Measurements from ENCODE around the gene MBD1. TPM values are rescaled to one million over a fixed set of nuclear protein-coding genes. Genes with fewer than 3 reads are reported as not detected.
"Not testable (repeated sequence)": the region's sequence is repeated elsewhere in the genome, so short reads cannot be mapped to it uniquely, and the experiment has no call there.

MBD1 gene
- total and polyA plus RNA-seq, 7 donors = 25.9 to 93.6 (median 58.9) TPM

- H3K27ac ChIP-seq = no peak overlapping the region
- WGBS, 2 donors = 10 to 11% methylated on average over 28 of the region's 28 CpGs
- peak overlapping the region; percentile 11 to 50 (median 34) for H3K4me3 ChIP-seq
- no peaks in the 10 kb centered on the region for H3K36me3 ChIP-seq
- peaks cover 8 to 42% (median 21%) of the 10 kb centered on the region in 3 donors for H3K27me3 ChIP-seq
- DNase-seq = peak; percentile 85
- no peaks in the 10 kb centered on the region for H3K9me3 ChIP-seq
- intact Hi-C loops (cut with DNase I) = no loop called here
- H3K4me1 ChIP-seq = peaks cover 0 to 14% (median 6%) of the 10 kb centered on the region in 4 donors
- TF ChIP-seq, protein P1, sequence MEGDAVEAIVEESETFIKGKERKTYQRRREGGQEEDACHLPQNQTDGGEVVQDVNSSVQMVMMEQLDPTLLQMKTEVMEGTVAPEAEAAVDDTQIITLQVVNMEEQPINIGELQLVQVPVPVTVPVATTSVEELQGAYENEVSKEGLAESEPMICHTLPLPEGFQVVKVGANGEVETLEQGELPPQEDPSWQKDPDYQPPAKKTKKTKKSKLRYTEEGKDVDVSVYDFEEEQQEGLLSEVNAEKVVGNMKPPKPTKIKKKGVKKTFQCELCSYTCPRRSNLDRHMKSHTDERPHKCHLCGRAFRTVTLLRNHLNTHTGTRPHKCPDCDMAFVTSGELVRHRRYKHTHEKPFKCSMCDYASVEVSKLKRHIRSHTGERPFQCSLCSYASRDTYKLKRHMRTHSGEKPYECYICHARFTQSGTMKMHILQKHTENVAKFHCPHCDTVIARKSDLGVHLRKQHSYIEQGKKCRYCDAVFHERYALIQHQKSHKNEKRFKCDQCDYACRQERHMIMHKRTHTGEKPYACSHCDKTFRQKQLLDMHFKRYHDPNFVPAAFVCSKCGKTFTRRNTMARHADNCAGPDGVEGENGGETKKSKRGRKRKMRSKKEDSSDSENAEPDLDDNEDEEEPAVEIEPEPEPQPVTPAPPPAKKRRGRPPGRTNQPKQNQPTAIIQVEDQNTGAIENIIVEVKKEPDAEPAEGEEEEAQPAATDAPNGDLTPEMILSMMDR (IDR thresholded peaks at IDR 0.05) = no peak
- TF ChIP-seq POLR2A (IDR thresholded peaks at IDR 0.05) (no peak), POLR2AphosphoS5 (IDR thresholded peaks at IDR 0.05) (no peak), EP300 (IDR thresholded peaks at IDR 0.05) (no peak)
These were observed 16.5 kb upstream of the MBD1 start for GRCh38 chr18:50297621-50298442.

DNA sequence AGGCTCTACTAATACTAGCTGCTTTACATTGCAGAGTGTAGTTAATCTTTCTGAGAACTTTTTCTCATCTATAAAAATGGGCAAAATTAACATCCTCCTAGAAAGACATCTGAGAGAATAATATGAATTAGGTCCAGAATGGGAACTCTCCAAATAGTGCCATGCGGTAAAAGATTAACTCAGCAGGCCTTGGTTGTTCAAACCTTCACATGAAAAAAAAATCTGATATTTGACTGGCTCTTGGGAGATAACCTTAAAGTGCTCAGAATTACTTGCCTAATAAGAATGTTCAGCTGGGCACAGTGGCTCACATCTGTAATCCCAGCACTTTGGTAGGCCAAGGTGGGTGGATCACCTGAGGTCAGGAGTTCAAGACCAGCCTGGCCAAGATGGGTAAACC lies 11.7 kb upstream of the MBD1 start:
- WGBS, 2 donors = 94% methylated on average over 1 of the region's 1 CpG
- intact Hi-C loops (cut with DNase I) = no loop called here
- Histone ChIP-seq H3K9me3 (no peaks in the 10 kb centered on the region), H3K27me3 (peaks cover 0 to 1% (median 0%) of the 10 kb centered on the region in 3 donors), H3K27ac (no peak overlapping the region), H3K4me1 (peaks cover 0 to 5% (median 2%) of the 10 kb centered on the region in 4 donors), H3K4me3 (no peak overlapping the region), H3K36me3 (no peaks in the 10 kb centered on the region)
- TF ChIP-seq EP300 (IDR thresholded peaks at IDR 0.05) (no peak), POLR2AphosphoS5 (IDR thresholded peaks at IDR 0.05) (no peak), POLR2A (IDR thresholded peaks at IDR 0.05) (no peak)
- DNase-seq = no peak

- peaks cover 0 to 20% (median 2%) of the 10 kb centered on the region in 4 donors for H3K36me3 ChIP-seq
- no peak overlapping the region for H3K4me3 ChIP-seq
- TF ChIP-seq POLR2AphosphoS5 (IDR thresholded peaks at IDR 0.05) (no peak), EP300 (IDR thresholded peaks at IDR 0.05) (no peak)
- no peaks in the 10 kb centered on the region for H3K27me3 ChIP-seq
- intact Hi-C loops (cut with DNase I) = loop anchor here (5.0 to 10.0 kb wide), 4 partner anchors 363 to 1744 kb away; partner anchors contain the start of genes ACAA2 and SMAD7
- WGBS, 2 donors = 90 to 91% methylated on average over 4 of the region's 4 CpGs
- H3K9me3 ChIP-seq = no peaks in the 10 kb centered on the region
- peak; percentile 65 for DNase-seq
- peaks cover 0 to 12% (median 8%) of the 10 kb centered on the region in 4 donors for H3K4me1 ChIP-seq
- no peak overlapping the region for H3K27ac ChIP-seq
These were observed 7.8 kb upstream of the MBD1 start for GRCh38 chr18:50289108-50289443.

DNA sequence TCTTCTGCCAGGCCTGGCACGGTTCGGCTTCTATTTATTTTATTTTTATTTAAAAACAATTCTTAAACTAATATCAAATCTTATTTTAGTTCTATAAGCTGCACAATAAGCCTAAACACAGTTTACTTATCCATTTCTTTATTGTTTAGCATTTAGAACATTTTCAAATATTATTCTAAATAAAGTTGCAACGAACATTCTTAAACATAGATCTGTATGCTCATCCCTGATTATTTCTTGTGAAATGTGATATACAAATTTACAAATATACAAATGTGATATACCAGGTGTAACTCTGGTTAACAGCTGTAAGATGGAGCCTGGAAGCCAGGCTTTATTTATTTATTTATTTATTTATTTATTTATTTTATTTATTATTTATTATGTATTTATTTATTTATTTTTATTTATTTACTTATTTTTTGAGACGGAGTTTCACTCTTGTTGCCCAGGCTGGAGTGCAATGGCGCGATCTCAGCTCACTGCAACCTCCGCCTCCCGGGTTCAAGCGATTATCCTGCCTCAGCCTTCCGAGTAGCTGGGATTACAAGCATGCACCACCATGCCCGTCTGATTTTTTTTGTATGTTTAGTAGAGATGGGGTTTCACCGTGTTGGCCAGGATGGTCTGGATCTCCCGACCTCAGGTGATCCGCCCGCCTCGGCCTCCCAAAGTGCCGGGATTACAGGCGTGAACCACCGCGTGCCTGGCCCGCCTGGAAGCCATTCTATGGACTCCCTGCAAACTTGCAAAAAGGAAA lies 7.2 kb upstream of the MBD1 start:
- intact Hi-C loops (cut with DNase I) = loop anchor here (5.0 to 10.0 kb wide), 4 partner anchors 364 to 1744 kb away; partner anchors contain the start of genes ACAA2 and SMAD7
- 75 to 78% methylated on average over 21 of the region's 21 CpGs for WGBS, 2 donors

GRCh38 chr18:50287441-50288347 lies 6.4 kb upstream of the MBD1 start, which contains the start of gene CXXC1:
Gene CXXC1 (minus strand): TSS chr18:50287692. CDS start chr18:50287589, 103 bp downstream.
- Histone ChIP-seq H3K36me3 (peaks cover 0 to 34% (median 5%) of the 10 kb centered on the region in 4 donors), H3K9me3 (no peaks in the 10 kb centered on the region), H3K4me3 (peak within 1 kb of the TSS; percentile 68 to 85 (median 75)), H3K4me1 (peaks cover 0 to 12% (median 8%) of the 10 kb centered on the region in 4 donors), H3K27me3 (no peaks in the 10 kb centered on the region), H3K27ac (peak within 1 kb of the TSS; percentile 81 to 88 (median 86))
- TF ChIP-seq POLR2A (IDR thresholded peaks at IDR 0.05) (peak in 1 of 2 donors; percentile 22), POLR2AphosphoS5 (IDR thresholded peaks at IDR 0.05) (peak; percentile 50 to 86 (median 69)), EP300 (IDR thresholded peaks at IDR 0.05) (peak in 1 of 4 donors; percentile 11)
- TF ChIP-seq, protein P1 (IDR thresholded peaks at IDR 0.05) = peak; percentile 43 to 49 (median 47)
- intact Hi-C loops (cut with DNase I) = loop anchor here (5.0 to 10.0 kb wide), 4 partner anchors 365 to 1743 kb away; partner anchors contain the start of genes ACAA2 and SMAD7
- 0% methylated on average over 76 of the region's 76 CpGs for whole genome bisulfite sequencing, 2 donors
- peak; percentile 99 for DNase-seq

More for the DNA sequence above, 7.2 kb upstream of the MBD1 start:
- not testable (repeated sequence) for H3K27me3 ChIP-seq, DNase-seq, H3K9me3 ChIP-seq
- H3K4me1 ChIP-seq = peaks cover 0 to 12% (median 8%) of the 10 kb centered on the region in 4 donors
- peak overlapping the region; percentile 68 to 85 (median 75) for H3K4me3 ChIP-seq
- peak overlapping the region; percentile 81 to 88 (median 86) for H3K27ac ChIP-seq
- H3K36me3 ChIP-seq = peaks cover 0 to 25% (median 4%) of the 10 kb centered on the region in 4 donors
